KMS-11 (cell line): ENCODE data around the gene MAGI2.

Source experiments
- H2AFZ ChIP-seq: fragments of 200-600 bp; sonication (generic); 2 replicates; pipeline ENCODE4 v1.6.1; 2016; ENCODE audit warnings: antibody characterized with exemption, mixed run types, low read depth
- H3K27ac ChIP-seq: fragments of 200-600 bp; sonication (generic); 2 replicates; pipeline ENCODE4 v1.6.1; 2016; ENCODE audit warnings: mild to moderate bottlenecking, mixed run types
- H3K27me3 ChIP-seq: fragments of 200-600 bp; sonication (generic); 2 replicates; pipeline ENCODE4 v1.6.1; 2017; ENCODE audit warnings: mild to moderate bottlenecking, low read depth, mixed run types, moderate library complexity; ENCODE audit not compliant: insufficient read depth
- H3K36me3 ChIP-seq: fragments of 200-600 bp; sonication (generic); 2 replicates; pipeline ENCODE4 v1.6.1; 2017; ENCODE audit warnings: mild to moderate bottlenecking, mixed run types; ENCODE audit not compliant: insufficient read depth
- H3K4me1 ChIP-seq: fragments of 200-600 bp; sonication (generic); 2 replicates; pipeline ENCODE4 v1.6.1; 2016; ENCODE audit warnings: mild to moderate bottlenecking, low read depth, mixed run types; ENCODE audit not compliant: poor library complexity, severe bottlenecking
- H3K4me2 ChIP-seq: fragments of 200-600 bp; sonication (generic); 2 replicates; pipeline ENCODE4 v1.7.0; 2016; ENCODE audit warnings: mild to moderate bottlenecking, mixed run types
- H3K4me3 ChIP-seq: fragments of 200-600 bp; sonication (generic); IDR thresholded peaks from 2 replicates; pipeline ENCODE4 v1.6.1; 2017; ENCODE audit warnings: low read depth, low read length, mixed read lengths; ENCODE audit not compliant: insufficient read depth
- H3K79me2 ChIP-seq: fragments of 200-600 bp; sonication (generic); 2 replicates; pipeline ENCODE4 v1.6.1; 2016; ENCODE audit warnings: low read depth, mixed run types; ENCODE audit not compliant: insufficient read depth
- H3K9ac ChIP-seq: fragments of 200-600 bp; sonication (generic); 2 replicates; pipeline ENCODE4 v1.6.1; 2016; ENCODE audit warnings: mild to moderate bottlenecking, mixed run types
- H4K20me1 ChIP-seq: fragments of 200-600 bp; sonication (generic); 2 replicates; pipeline ENCODE4 v1.6.1; 2016; ENCODE audit warnings: mild to moderate bottlenecking, mixed run types; ENCODE audit not compliant: insufficient read depth
- CTCF ChIP-seq: fragments of 200-600 bp; sonication (generic); conservative IDR thresholded peaks from 2 replicates; pipeline ENCODE4 v1.6.1; 2017; ENCODE audit warnings: low read depth, mild to moderate bottlenecking, antibody characterized with exemption, low read length, moderate library complexity, mixed read lengths

MAGI2 gene

GRCh38 chr7:78434281-78434680 is 1019.2 kb downstream of the MAGI2 start:
- Histone ChIP-seq H3K79me2 (no peaks in the 10 kb centered on the region), H3K4me3 (no peak overlapping the region), H3K4me1 (no peaks in the 10 kb centered on the region), H3K36me3 (no peaks in the 10 kb centered on the region), H2AFZ (no peak overlapping the region), H3K4me2 (no peak overlapping the region), H3K9ac (no peak overlapping the region), H3K27me3 (no peaks in the 10 kb centered on the region), H3K27ac (no peak overlapping the region), H4K20me1 (no peaks in the 10 kb centered on the region)
- peak; percentile 22; the same call in 1 of the 2 replicates for TF ChIP-seq CTCF

- no peaks in the 10 kb centered on the region for H3K36me3 ChIP-seq
- H2AFZ ChIP-seq: no peak overlapping the region
- no peaks in the 10 kb centered on the region for H3K27me3 ChIP-seq
- H3K4me2 ChIP-seq: no peak overlapping the region
- no peaks in the 10 kb centered on the region for H3K4me1 ChIP-seq
- no peak overlapping the region for H3K27ac ChIP-seq
- no peak overlapping the region for H3K4me3 ChIP-seq
- no peaks in the 10 kb centered on the region for H3K79me2 ChIP-seq
- no peak for TF ChIP-seq CTCF
- no peaks in the 10 kb centered on the region for H4K20me1 ChIP-seq
- H3K9ac ChIP-seq: no peak overlapping the region
These were observed 1020.0 kb downstream of the MAGI2 start for GRCh38 chr7:78433421-78433820.

GRCh38 chr7:78429878-78430277 is 1023.6 kb downstream of the MAGI2 start:
- Histone ChIP-seq H3K4me1 (no peaks in the 10 kb centered on the region), H3K27me3 (no peaks in the 10 kb centered on the region), H3K36me3 (no peaks in the 10 kb centered on the region), H3K27ac (no peak overlapping the region), H3K79me2 (no peaks in the 10 kb centered on the region), H2AFZ (no peak overlapping the region), H3K4me2 (no peak overlapping the region), H4K20me1 (no peaks in the 10 kb centered on the region), H3K4me3 (no peak overlapping the region), H3K9ac (no peak overlapping the region)
- no peak for TF ChIP-seq CTCF

DNA sequence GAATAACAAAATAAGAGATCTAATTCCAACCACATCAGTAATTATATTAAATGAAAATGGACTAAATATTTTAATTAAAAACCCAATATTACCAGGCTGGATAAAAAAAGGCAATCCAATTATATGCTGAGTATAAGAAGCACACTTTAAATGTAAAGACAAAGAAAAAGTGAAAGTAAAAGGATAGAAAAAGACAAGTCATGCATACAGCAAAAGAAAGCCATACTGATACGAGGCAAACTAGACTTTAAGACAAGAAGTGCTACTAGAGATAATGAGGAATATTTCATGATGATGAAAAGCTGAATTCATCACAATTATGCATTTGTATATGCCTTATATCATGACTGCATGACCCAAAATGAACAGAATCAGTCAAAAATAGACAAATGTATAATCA is 1026.3 kb downstream of the MAGI2 start:
- no peaks in the 10 kb centered on the region for H3K36me3 ChIP-seq
- no peak overlapping the region for H2AFZ ChIP-seq
- H4K20me1 ChIP-seq: no peaks in the 10 kb centered on the region
- H3K4me3 ChIP-seq: no peak overlapping the region
- TF ChIP-seq CTCF: no peak
- no peaks in the 10 kb centered on the region for H3K79me2 ChIP-seq
- peak overlapping the region; percentile 15; the same call in 1 of the 2 replicates for H3K4me2 ChIP-seq
- H3K27me3 ChIP-seq: no peaks in the 10 kb centered on the region
- no peak overlapping the region for H3K9ac ChIP-seq
- no peak overlapping the region for H3K27ac ChIP-seq
- no peaks in the 10 kb centered on the region for H3K4me1 ChIP-seq
